22Rv1 (cell line): ENCODE data around the gene FAM78A.
"Not testable (repeated sequence)": the region's sequence is repeated elsewhere in the genome, so short reads cannot be mapped to it uniquely, and the experiment has no call there.

ENCODE experiments used
- H3K27ac ChIP-seq: fragments of 450-650 bp; 2 replicates; pipeline ENCODE4 v1.5.1; 2017
- CTCF ChIP-seq: fragments of 450-650 bp; IDR thresholded peaks from 2 replicates; pipeline ENCODE4 v1.5.1; 2017; ENCODE audit warnings: mild to moderate bottlenecking
- ZFX ChIP-seq: fragments of 450-650 bp; IDR thresholded peaks from 2 replicates; pipeline ENCODE4 v1.6.1; 2017; ENCODE audit warnings: antibody characterized with exemption, borderline replicate concordance

The FAM78A gene

GRCh38 chr9:131218370-131218769, 57.9 kb downstream of the FAM78A start:
- H3K27ac ChIP-seq, result no peak overlapping the region
- TF ChIP-seq ZFX, result no peak

- TF ChIP-seq ZFX (no peak), CTCF (no peak)
Observed at GRCh38 chr9:131217331-131218031, 58.8 kb downstream of the FAM78A start.

GRCh38 chr9:131216806-131217205, 59.5 kb downstream of the FAM78A start:
- TF ChIP-seq ZFX, result no peak
- no peak for TF ChIP-seq CTCF
- H3K27ac ChIP-seq, result no peak overlapping the region

More at GRCh38 chr9:131217331-131218031, 58.8 kb downstream of the FAM78A start:
- no peak overlapping the region for H3K27ac ChIP-seq

GRCh38 chr9:131214876-131215275, 61.4 kb downstream of the FAM78A start:
- TF ChIP-seq ZFX, result no peak
- no peak for TF ChIP-seq CTCF
- no peak overlapping the region for H3K27ac ChIP-seq

GRCh38 chr9:131214286-131214856, 61.9 kb downstream of the FAM78A start:
- no peak overlapping the region for H3K27ac ChIP-seq
- TF ChIP-seq CTCF, result no peak
- no peak for TF ChIP-seq ZFX

GRCh38 chr9:131211920-131212319, 64.4 kb downstream of the FAM78A start:
- H3K27ac ChIP-seq, result not testable (repeated sequence)
